Stimulated activated CD4-positive, alpha-beta T cell treated with anti-CD3 and anti-CD28 coated beads, Interleukin-12 subunit alpha, Interleukin-12 subunit beta, amount 100 ng/mL, for 48 hours (primary cell): ENCODE results near the gene PRODH.
A peak's percentile ranks its signal among the peaks of the same experiment; 100 is the strongest.
"Not testable (repeated sequence)": the region's sequence is repeated elsewhere in the genome, so short reads cannot be mapped to it uniquely, and the experiment has no call there.

Experiments
- DNase-seq, 3 donors: peaks; one replicate each; pipeline ENCODE4 v3.0.0-alpha.2; 2020; ENCODE audit warnings: low read depth in 2 of 3, low spot score in 1 of 3

PRODH gene

DNA sequence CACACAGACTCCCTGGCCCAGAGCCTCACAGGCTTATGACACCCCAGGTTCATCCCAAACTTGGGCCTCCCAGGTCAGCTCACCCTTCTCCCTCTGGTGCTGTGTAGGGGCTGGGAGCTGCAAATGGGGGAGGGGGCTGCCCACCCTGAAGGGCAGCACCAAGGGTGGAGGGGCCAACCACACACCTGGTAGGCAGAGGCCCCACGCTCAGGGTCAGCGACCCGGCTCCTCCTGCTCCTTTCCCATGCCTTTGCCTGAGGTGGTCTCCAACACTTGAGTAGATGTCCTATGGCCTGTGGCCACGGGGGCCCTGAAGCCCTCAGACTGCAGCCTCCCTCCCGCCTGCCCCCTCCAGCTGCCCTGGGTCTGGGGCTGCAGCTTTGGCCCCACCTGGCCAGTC is 26.5 kb downstream of the PRODH start:
- no peak for DNase-seq

- DNase-seq: no peak
Observed at GRCh38 chr22:18906896-18907295, 29.2 kb downstream of the PRODH start.

DNA sequence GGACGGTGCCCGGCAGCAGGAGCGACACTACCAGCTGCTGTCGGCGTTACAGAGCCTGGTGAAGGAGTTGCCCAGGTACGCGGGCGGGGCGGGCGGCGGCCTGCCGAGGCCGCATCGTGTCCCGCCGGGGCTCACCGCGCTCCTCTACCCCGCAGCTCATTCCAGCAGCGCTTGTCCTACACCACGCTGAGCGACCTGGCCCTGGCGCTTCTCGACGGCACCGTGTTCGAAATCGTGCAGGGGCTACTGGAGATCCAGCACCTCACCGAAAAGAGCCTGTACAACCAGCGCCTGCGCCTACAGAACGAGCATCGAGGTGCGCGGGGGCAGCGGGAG is 29.7 kb downstream of the PRODH start:
- not testable (repeated sequence) for DNase-seq

GRCh38 chr22:18905540-18906409 is 30.3 kb downstream of the PRODH start, which contains the start of gene DGCR6:
TSS of gene DGCR6 (plus strand) at chr22:18906320. CDS start at chr22:18906375, 55 bp downstream.
- no peak for DNase-seq

DNA sequence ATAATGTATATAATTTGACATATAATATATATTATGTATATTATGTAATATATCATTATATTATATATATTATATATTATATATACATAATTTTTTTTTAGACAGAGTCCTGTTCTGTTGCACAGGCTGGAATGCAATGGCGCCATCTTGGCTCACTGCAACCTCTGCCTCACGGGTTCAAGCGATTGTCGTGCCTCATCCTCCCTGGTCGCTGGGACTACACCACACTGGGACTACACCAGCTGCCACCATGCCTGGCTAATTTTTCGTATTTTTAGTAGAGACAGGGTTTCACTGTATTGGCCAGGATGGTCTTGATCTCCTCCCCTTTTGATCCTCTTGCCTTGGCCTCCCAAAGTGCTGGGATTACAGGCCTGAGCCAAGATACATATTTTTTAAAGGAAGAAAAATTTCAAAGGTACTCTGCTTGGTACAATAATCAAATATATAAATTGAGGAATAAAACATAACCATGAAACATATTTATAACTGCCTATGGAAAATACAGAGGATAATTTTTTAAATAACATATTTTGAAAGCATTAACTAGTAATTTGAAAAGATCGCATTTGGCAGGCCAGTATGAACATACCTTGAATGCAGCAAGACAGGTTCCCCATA is 39.9 kb downstream of the PRODH start:
- peak in 1 of 3 donors; percentile 1 for DNase-seq

DNA sequence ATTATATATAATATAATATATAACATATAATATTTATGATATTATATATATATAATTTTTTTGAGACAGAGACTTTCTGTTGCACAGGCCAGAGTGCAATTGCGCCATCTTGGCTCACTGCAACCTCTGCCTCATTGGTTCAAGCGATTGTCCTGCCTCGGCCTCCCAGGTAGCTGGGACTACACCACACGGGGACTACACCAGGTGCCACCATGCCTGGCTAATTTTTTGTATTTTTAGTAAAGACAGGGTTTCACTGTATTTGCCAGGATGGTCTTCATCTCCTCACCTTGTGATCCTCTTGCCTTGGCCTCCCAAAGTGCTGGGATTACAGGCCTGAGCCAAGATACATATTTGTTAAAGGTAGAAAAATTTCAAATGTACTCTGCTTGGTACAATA is 42.3 kb downstream of the PRODH start:
- DNase-seq: not testable (repeated sequence)

DNA sequence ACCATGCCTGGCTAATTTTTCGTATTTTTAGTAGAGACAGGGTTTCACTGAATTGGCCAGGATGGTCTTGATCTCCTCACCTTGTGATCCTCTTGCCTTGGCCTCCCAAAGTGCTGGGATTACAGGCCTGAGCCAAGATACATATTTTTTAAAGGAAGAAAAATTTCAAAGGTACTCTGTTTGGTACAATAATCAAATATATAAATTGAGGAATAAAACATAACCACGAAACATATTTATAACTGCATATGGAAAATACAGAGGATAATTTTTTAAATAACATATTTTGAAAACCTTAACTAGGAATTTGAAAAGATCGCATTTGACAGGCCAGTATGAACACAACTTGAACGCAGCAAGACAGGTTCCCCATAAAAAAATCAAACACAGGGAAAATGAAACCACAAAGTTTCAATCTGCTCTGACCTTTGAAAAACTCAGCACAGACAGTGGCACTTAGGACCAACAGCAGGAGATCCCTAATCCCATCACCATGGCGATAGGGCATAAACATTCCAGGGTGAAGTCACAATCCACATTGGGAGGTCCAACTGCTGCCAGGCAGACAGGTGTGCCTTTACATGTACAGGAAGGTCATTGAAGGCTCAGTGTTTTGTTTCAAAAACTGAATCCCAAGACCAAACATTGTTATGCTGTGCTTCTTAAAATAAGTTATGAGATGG is 45.4 kb downstream of the PRODH start:
- DNase-seq: not testable (repeated sequence)

- no peak for DNase-seq
Observed at GRCh38 chr22:18888115-18888514, 48.0 kb downstream of the PRODH start.

DNA sequence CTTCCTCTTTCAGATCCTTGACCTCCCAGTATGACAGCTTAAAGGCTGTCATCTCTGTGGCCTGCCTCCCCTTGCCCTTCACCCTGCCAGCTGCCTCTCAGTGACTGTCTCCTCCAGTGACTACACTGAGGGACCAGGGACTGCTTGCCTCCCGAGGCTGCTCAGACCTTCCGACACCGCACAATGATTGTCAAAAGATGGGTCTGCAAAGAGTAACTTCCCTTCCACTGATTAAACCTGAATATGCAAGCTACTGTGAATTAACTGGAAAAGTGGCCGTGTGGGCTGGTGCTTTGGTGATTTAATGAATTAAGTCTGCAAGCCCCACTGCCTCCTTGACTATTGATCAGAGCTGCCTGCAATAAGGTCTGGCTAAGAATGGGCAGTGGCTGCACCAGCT is 51.6 kb downstream of the PRODH start:
- DNase-seq: not testable (repeated sequence)

GRCh38 chr22:18881260-18881659 is 54.8 kb downstream of the PRODH start:
- DNase-seq: peak in 2 of 3 donors; percentile 36 to 56
